ENCODE measurements around the gene EIF2AK3. TPM values are rescaled to one million over a fixed set of nuclear protein-coding genes. Genes with fewer than 3 reads are reported as not detected.
"Not testable (repeated sequence)": the region's sequence is repeated elsewhere in the genome, so short reads cannot be mapped to it uniquely, and the experiment has no call there.

EIF2AK3 gene
- total RNA-seq, 1 donor = 8.3 TPM

- DNase-seq (ENCODE audit: low read depth in 2 of 3, low spot score in 2 of 3) = no peak
These were observed 77.5 kb downstream of the EIF2AK3 start for GRCh38 chr2:88549616-88550292.

- not testable (repeated sequence) for DNase-seq (ENCODE audit: low read depth in 2 of 3, low spot score in 2 of 3)
These were observed 81.0 kb downstream of the EIF2AK3 start for GRCh38 chr2:88546291-88546690.

- DNase-seq (ENCODE audit: low read depth in 2 of 3, low spot score in 2 of 3) = no peak
These were observed 82.1 kb downstream of the EIF2AK3 start for GRCh38 chr2:88545118-88545517.

GRCh38 chr2:88543541-88544057 is 83.7 kb downstream of the EIF2AK3 start:
- no peak for DNase-seq (ENCODE audit: low read depth in 2 of 3, low spot score in 2 of 3)

- no peak for DNase-seq (ENCODE audit: low read depth in 2 of 3, low spot score in 2 of 3)
These were observed 84.6 kb downstream of the EIF2AK3 start for GRCh38 chr2:88542668-88543067.

- no peak for DNase-seq (ENCODE audit: low read depth in 2 of 3, low spot score in 2 of 3)
These were observed 86.9 kb downstream of the EIF2AK3 start for GRCh38 chr2:88540346-88540745.

- DNase-seq (ENCODE audit: low read depth in 2 of 3, low spot score in 2 of 3) = no peak
These were observed 88.8 kb downstream of the EIF2AK3 start for GRCh38 chr2:88538362-88538917.

GRCh38 chr2:88537640-88538039 is 89.6 kb downstream of the EIF2AK3 start:
- no peak for DNase-seq (ENCODE audit: low read depth in 2 of 3, low spot score in 2 of 3)

- DNase-seq (ENCODE audit: low read depth in 2 of 3, low spot score in 2 of 3) = no peak
These were observed 97.2 kb downstream of the EIF2AK3 start for GRCh38 chr2:88530081-88530480.

- DNase-seq (ENCODE audit: low read depth in 2 of 3, low spot score in 2 of 3) = no peak
These were observed 105.7 kb downstream of the EIF2AK3 start for GRCh38 chr2:88521445-88522073.

- no peak for DNase-seq (ENCODE audit: low read depth in 2 of 3, low spot score in 2 of 3)
These were observed 109.5 kb downstream of the EIF2AK3 start for GRCh38 chr2:88517759-88518201.

Other genes starting within 250 kb of the EIF2AK3 start
- not detected for gene FOXI3, start 174.8 kb downstream of the EIF2AK3 start, total RNA-seq
- gene RPIA, start 64.2 kb upstream of the EIF2AK3 start, total RNA-seq = 13.2 TPM

Data from hematopoietic multipotent progenitor cell (in vitro differentiated cells).